K562 (cell line): ENCODE data around the gene URM1. TPM values are rescaled to one million over a fixed set of nuclear protein-coding genes. Genes with fewer than 3 reads are reported as not detected.
A peak's percentile ranks its signal among the peaks of the same experiment; 100 is the strongest.

Experiments used
- ATAC-seq: fragments of 200-7000 bp; cut with Tn5 transposase; 3 replicates; pipeline ENCODE4 v1.9.1; 2020; ENCODE audit warnings: moderate library complexity
- BruUV-seq: library from RNA; stranded (reverse); fragments of 400-500 nt; replicated peaks from 2 replicates; lab custom pipeline; 2021; lab: Mats Ljungman, UMichigan
- CTCF ChIA-PET: fragments of 300-600 bp; formaldehyde crosslinking; extraction: SDS; loops from one replicate; lab custom pipeline; 2021; ENCODE audit warnings: low intra/inter-chr PET ratio; lab: Yijun Ruan, JAX
- POLR2A ChIA-PET: fragments of 300-600, 350-650 bp; sonication (Branson Sonifier 250); formaldehyde crosslinking; extraction: SDS; loops from one replicate; lab custom pipeline; 2021; ENCODE audit warnings: antibody characterized with exemption, inconsistent platforms; lab: Yijun Ruan, JAX
- DNase-seq, 4 experiments: peaks; one replicate each; pipeline versions ENCODE4 v3.0.0 to v3.0.0-alpha.2; 2011 to 2018; ENCODE audit warnings: low spot score in 3 of 4, mixed read lengths in 3 of 4; ENCODE audit errors: extremely low read depth in 1 of 4
- FAIRE-seq: peaks from 2 replicates; lab custom pipeline; 2011; peaks lifted over from hg19 to GRCh38; lab: Jason Lieb, UNC
- H2AFZ ChIP-seq: 2 replicates; pipeline ENCODE4 v1.6.0; 2011; ENCODE audit warnings: low read depth, low read length, control low read depth, inconsistent platforms
- H3K27ac ChIP-seq: fragments of 200-600 bp; 3 replicates; pipeline ENCODE4 v1.8.0; 2011; ENCODE audit warnings: low read depth, mild to moderate bottlenecking, control low read depth, inconsistent platforms, low read length, moderate library complexity, mixed read lengths; ENCODE audit errors: extremely low read depth
- H3K27me3 ChIP-seq, 2 experiments: fragments of 300-600 bp in 1 of 2; 2 replicates in 1 of 2; 3 replicates in 1 of 2; pipeline versions ENCODE4 v1.6.0 to v1.8.0; 2011; ENCODE audit warnings: inconsistent platforms in 2 of 2, low read length in 2 of 2, mild to moderate bottlenecking in 1 of 2, mixed read lengths in 1 of 2, moderate library complexity in 1 of 2; ENCODE audit not compliant: control insufficient read depth in 2 of 2, insufficient read depth in 2 of 2
- H3K36me3 ChIP-seq: fragments of 300-600 bp; 3 replicates; pipeline ENCODE4 v1.8.0; 2011; ENCODE audit warnings: mild to moderate bottlenecking, low read length, inconsistent platforms; ENCODE audit not compliant: control insufficient read depth, insufficient read depth
- H3K4me1 ChIP-seq, 2 experiments: fragments of 200-600 bp in 1 of 2; replicated peaks in 1 of 2; 2 replicates in 1 of 2; 3 replicates in 1 of 2; pipeline versions ENCODE4 v1.5.1 to v1.8.0; 2011; ENCODE audit warnings: inconsistent platforms in 2 of 2, low read length in 2 of 2, mild to moderate bottlenecking in 1 of 2, mixed read lengths in 1 of 2, moderate library complexity in 1 of 2; ENCODE audit not compliant: control insufficient read depth in 2 of 2, insufficient read depth in 2 of 2
- H3K4me2 ChIP-seq: 2 replicates; pipeline ENCODE4 v1.6.1; 2011; ENCODE audit warnings: low read length, control low read depth, inconsistent platforms, mixed read lengths; ENCODE audit not compliant: insufficient read depth
- H3K4me3 ChIP-seq: fragments of 200-600 bp; sonication (generic), shearing (Covaris generic); 2 replicates; pipeline ENCODE4 v1.5.1; 2016; ENCODE audit warnings: control low read depth, inconsistent platforms
- H3K79me2 ChIP-seq: fragments of 200-600 bp; 3 replicates; pipeline ENCODE4 v1.8.0; 2011; ENCODE audit warnings: low read length, inconsistent platforms; ENCODE audit not compliant: control insufficient read depth, insufficient read depth
- H3K9ac ChIP-seq, 2 experiments: 2 replicates each; pipeline versions ENCODE4 v1.6.0 to v1.6.1; 2011; ENCODE audit warnings: low read depth in 2 of 2, low read length in 2 of 2, control low read depth in 1 of 2, inconsistent platforms in 1 of 2, mild to moderate bottlenecking in 1 of 2, mixed read lengths in 1 of 2; ENCODE audit not compliant: insufficient read depth in 1 of 2
- H3K9me1 ChIP-seq: one replicate; pipeline ENCODE4 v1.6.0; 2011; ENCODE audit warnings: inconsistent platforms, mild to moderate bottlenecking, low read length, moderate library complexity; ENCODE audit not compliant: control insufficient read depth, insufficient read depth
- H3K9me3 ChIP-seq: replicated peaks from 2 replicates; pipeline ENCODE4 v1.5.1; 2011; ENCODE audit warnings: low read depth, low read length, inconsistent platforms; ENCODE audit not compliant: control insufficient read depth, insufficient read depth
- H4K20me1 ChIP-seq: replicated peaks from 2 replicates; pipeline ENCODE4 v1.6.1; 2011; ENCODE audit warnings: low read length, inconsistent platforms, mixed read lengths; ENCODE audit not compliant: control insufficient read depth, insufficient read depth
- ADNP ChIP-seq: fragments of 200-800 bp; sonication (Bioruptor generic); IDR thresholded peaks from 2 replicates; pipeline ENCODE4 v1.6.1; 2016; ENCODE audit warnings: missing genetic modification characterization, missing compliant biosample characterization
- CEBPB ChIP-seq: fragments of 450-650 bp; IDR thresholded peaks from 2 replicates; pipeline ENCODE4 v1.6.1; 2016; ENCODE audit warnings: missing genetic modification characterization, missing compliant biosample characterization
- ELF1 ChIP-seq: fragments of 200-800 bp; sonication (Bioruptor generic); IDR thresholded peaks from 2 replicates; pipeline ENCODE4 v1.6.1; 2016; ENCODE audit warnings: missing genetic modification characterization, missing compliant biosample characterization
- FUS ChIP-seq: fragments of 200-400 bp; formaldehyde crosslinking; optimal IDR thresholded peaks from 2 replicates; pipeline ENCODE3; 2017; ENCODE audit warnings: low read depth, low read length
- MTA1 ChIP-seq: fragments of 450-650 bp; IDR thresholded peaks from 2 replicates; pipeline ENCODE4 v1.6.1; 2017; ENCODE audit warnings: borderline replicate concordance
- NFYB ChIP-seq: IDR thresholded peaks from 2 replicates; pipeline ENCODE4 v1.6.1; 2011; ENCODE audit warnings: mild to moderate bottlenecking, moderate library complexity; ENCODE audit not compliant: insufficient read length; ENCODE audit errors: extremely low read depth
- PRMT5 ChIP-seq: sonication (generic); formaldehyde crosslinking; IDR thresholded peaks from 2 replicates; pipeline ENCODE4 v1.5.0; 2020; ENCODE audit warnings: missing genetic modification reagents
- RAD21 ChIP-seq, 2 experiments: fragments of 250-450 bp in 1 of 2; fragments of 450-650 bp in 1 of 2; sonication (Bioruptor Pico) in 1 of 2; formaldehyde crosslinking in 1 of 2; IDR thresholded peaks in 1 of 2; conservative IDR thresholded peaks in 1 of 2; 2 replicates each; pipeline versions ENCODE4 v1.4.0 to v1.8.0; 2020 to 2022; ENCODE audit warnings: mild to moderate bottlenecking in 2 of 2, moderate library complexity in 1 of 2
- RB1 ChIP-seq: fragments of 450-650 bp; IDR thresholded peaks from 2 replicates; pipeline ENCODE4 v1.6.1; 2017; ENCODE audit warnings: low read depth, mild to moderate bottlenecking
- RBM25 ChIP-seq: fragments of 200-400 bp; formaldehyde crosslinking; IDR thresholded peaks from 2 replicates; pipeline ENCODE4 v1.6.1; 2018; ENCODE audit warnings: low read length, low read depth, moderate library complexity; ENCODE audit not compliant: severe bottlenecking
- TGIF2 ChIP-seq: sonication (generic); formaldehyde crosslinking; IDR thresholded peaks from 2 replicates; pipeline ENCODE4 v1.8.1; 2022; ENCODE audit warnings: mild to moderate bottlenecking, missing genetic modification reagents, moderate library complexity
- ZFP30 ChIP-seq: fragments of 250-450 bp; sonication (Bioruptor Pico); IDR thresholded peaks from 2 replicates; pipeline ENCODE4 v1.8.0; 2022; ENCODE audit warnings: moderate library complexity, mild to moderate bottlenecking, inconsistent platforms, borderline replicate concordance
- ZFX ChIP-seq: sonication (generic); formaldehyde crosslinking; IDR thresholded peaks from 2 replicates; pipeline ENCODE4 v1.8.0; 2022; ENCODE audit warnings: mild to moderate bottlenecking, missing genetic modification reagents, moderate library complexity
- ZNF134 ChIP-seq: fragments of 250-450 bp; sonication (Bioruptor Pico); conservative IDR thresholded peaks from 2 replicates; pipeline ENCODE4 v1.4.0; 2020
- WGBS: fragments of 100-300 bp; shearing (Covaris generic); methylation state at CpG from one replicate; pipeline ENCODE4 v1.1.6; 2016; ENCODE audit warnings: low coverage, mixed read lengths; ENCODE audit not compliant: insufficient coverage; ENCODE audit errors: missing lambda C conversion rate; 5-methylcytosine and 5-hydroxymethylcytosine counted together
- in situ Hi-C: fragments of 300-500 bp; cut with MboI; formaldehyde crosslinking; loops from 4 replicates; pipeline ENCODE4 v1.15.0; 2018; ENCODE audit warnings: inconsistent platforms, mixed read lengths
- intact Hi-C: fragments of 100-400 bp; cut with micrococcal nuclease; formaldehyde crosslinking; loops from 2 replicates; pipeline ENCODE4 v1.14.2; 2022
- polyA plus RNA-seq, 8 experiments: library from polyadenylated mRNA; depleted of rRNA in 4 of 8; stranded (reverse) in 5 of 8; unstranded in 3 of 8; fragments of >200 nt; fragmentation: Nextera tagmentation in 2 of 8; fragmentation: Illumina TruSeq in 1 of 8; extraction: Ambion mirVana in 2 of 8; extraction: Trizol in 1 of 8; gene quantifications; 2 replicates each; pipeline versions ENCODE4 v1.2.1 to v1.2.3, GENCODE V29; 2011 to 2014; ENCODE audit warnings: inconsistent platforms in 1 of 8, missing spikeins in 1 of 8
- total RNA-seq, 7 experiments: library from RNA; depleted of rRNA in 6 of 7; stranded (reverse); fragments of >200 nt in 6 of 7; fragmentation: Illumina TruSeq in 2 of 7; extraction: Trizol in 2 of 7; gene quantifications; 2 replicates each; pipeline versions ENCODE4 v1.2.1 to v1.2.3, GENCODE V29; 2011 to 2021; ENCODE audit warnings: low replicate concordance in 1 of 7
- TF ChIP-seq, protein P1 (sequence below), 3 experiments: IDR thresholded peaks in 2 of 3; conservative IDR thresholded peaks in 1 of 3; 2 replicates each; pipeline ENCODE4 v1.5.1; 2011 to 2012; ENCODE audit warnings: low read length in 3 of 3, mild to moderate bottlenecking in 3 of 3, control low read depth in 2 of 3, improper control_type of control experiment in 1 of 3, inconsistent platforms in 1 of 3, low read depth in 1 of 3, mixed read lengths in 1 of 3, moderate library complexity in 1 of 3; ENCODE audit not compliant: insufficient read depth in 2 of 3
- TF ChIP-seq, protein P2 (sequence below): fragments of 250-450 bp; sonication (Bioruptor Pico); IDR thresholded peaks from 2 replicates; pipeline ENCODE4 v1.8.0; 2022; ENCODE audit warnings: moderate library complexity, mild to moderate bottlenecking, inconsistent platforms
- TF ChIP-seq, protein P3 (sequence below), 2 experiments: fragments of 450-650 bp in 1 of 2; sonication (generic) in 1 of 2; formaldehyde crosslinking in 1 of 2; IDR thresholded peaks in 1 of 2; conservative IDR thresholded peaks in 1 of 2; 2 replicates each; pipeline versions ENCODE4 v1.6.1 to v1.8.1; 2016 to 2023; ENCODE audit warnings: mild to moderate bottlenecking in 2 of 2, moderate library complexity in 2 of 2, inconsistent platforms in 1 of 2, missing genetic modification reagents in 1 of 2
- TF ChIP-seq, protein P4 (sequence below): fragments of 250-450 bp; sonication (Bioruptor Pico); IDR thresholded peaks from 2 replicates; pipeline ENCODE4 v1.9.0; 2021; ENCODE audit warnings: mild to moderate bottlenecking

Gene URM1
- total and polyA plus RNA-seq, 9 of the 15 experiments (the other 6 are each of a cell fraction or from before 2014, with no cell fraction given): 10.1 to 88.9 (median 53.3) TPM

DNA sequence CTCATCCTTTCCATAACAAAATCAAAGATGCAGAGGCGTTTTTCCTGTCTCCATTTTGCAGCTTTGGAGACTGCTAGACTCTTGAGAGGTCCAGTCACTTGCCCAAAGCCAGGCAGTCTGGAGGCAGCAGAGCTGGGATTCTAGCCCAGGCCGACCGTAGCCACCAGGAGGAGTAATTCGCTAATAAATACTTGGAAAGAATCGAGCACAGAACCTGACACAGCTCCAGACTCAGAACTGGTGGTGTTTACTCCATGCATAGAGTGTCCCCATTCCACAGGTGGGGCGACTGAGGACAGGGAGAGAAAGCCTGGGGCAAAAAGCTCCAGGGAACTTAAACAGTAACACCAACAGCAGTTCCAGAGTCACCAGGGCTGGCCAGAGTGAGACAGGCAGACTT is 38.8 kb downstream of the URM1 start:
- POLR2A ChIA-PET: interaction anchor here (0.7 to 2.0 kb wide), 6 partner anchors 10 to 24 kb away, joined by 3 to 12 read pairs (median 4); partner anchors contain the start of gene CERCAM
- Histone ChIP-seq H3K9me1 (no peaks in the 10 kb centered on the region), H3K4me1 (peaks cover 0 to 22% of the 10 kb centered on the region in 2 experiments; a peak in 2 of 5 replicates), H3K4me3 (no peak overlapping the region), H2AFZ (no peak overlapping the region), H3K36me3 (no peaks in the 10 kb centered on the region), H3K27me3 (peaks cover 0 to 3% of the 10 kb centered on the region in 2 experiments; a peak in 2 of 5 replicates), H3K27ac (no peak overlapping the region), H3K79me2 (no peaks in the 10 kb centered on the region), H4K20me1 (no peaks in the 10 kb centered on the region), H3K4me2 (no peak overlapping the region), H3K9me3 (no peaks in the 10 kb centered on the region), H3K9ac (no peak overlapping the region; a peak in 1 of 4 replicates)
- CTCF ChIA-PET: interaction anchor here (0.6 to 3.3 kb wide), 5 partner anchors 31 to 1373 kb away, joined by 3 to 15 read pairs (median 4); no protein-coding TSS in a partner anchor
- ATAC-seq (peak; percentile 77), FAIRE-seq (peak; percentile 85), DNase-seq (peak in 3 of 4 experiments; percentile 33 to 55 (median 48))
- no TSS peak for BruUV-seq
- 2% methylated on average over 6 of the region's 6 CpGs for WGBS
- intact Hi-C loops: loop anchor here (5.0 to 10.0 kb wide), 2 partner anchors 205 to 283 kb away; partner anchors contain the start of gene PTGES2
- in situ Hi-C loops: no loop called here
- TF ChIP-seq RAD21 (CRISPR knock-in tag; conservative IDR thresholded peaks at IDR 0.05 in 1 of 2, IDR thresholded peaks at IDR 0.05 in 1 of 2): peak; percentile 10 to 51; a peak in 3 of 4 replicates
- no peak for TF ChIP-seq ZFX (CRISPR knock-in tag)
- no peak for TF ChIP-seq CEBPB (tag)
- no peak for TF ChIP-seq FUS
- no peak for TF ChIP-seq RB1
- TF ChIP-seq, protein P1, sequence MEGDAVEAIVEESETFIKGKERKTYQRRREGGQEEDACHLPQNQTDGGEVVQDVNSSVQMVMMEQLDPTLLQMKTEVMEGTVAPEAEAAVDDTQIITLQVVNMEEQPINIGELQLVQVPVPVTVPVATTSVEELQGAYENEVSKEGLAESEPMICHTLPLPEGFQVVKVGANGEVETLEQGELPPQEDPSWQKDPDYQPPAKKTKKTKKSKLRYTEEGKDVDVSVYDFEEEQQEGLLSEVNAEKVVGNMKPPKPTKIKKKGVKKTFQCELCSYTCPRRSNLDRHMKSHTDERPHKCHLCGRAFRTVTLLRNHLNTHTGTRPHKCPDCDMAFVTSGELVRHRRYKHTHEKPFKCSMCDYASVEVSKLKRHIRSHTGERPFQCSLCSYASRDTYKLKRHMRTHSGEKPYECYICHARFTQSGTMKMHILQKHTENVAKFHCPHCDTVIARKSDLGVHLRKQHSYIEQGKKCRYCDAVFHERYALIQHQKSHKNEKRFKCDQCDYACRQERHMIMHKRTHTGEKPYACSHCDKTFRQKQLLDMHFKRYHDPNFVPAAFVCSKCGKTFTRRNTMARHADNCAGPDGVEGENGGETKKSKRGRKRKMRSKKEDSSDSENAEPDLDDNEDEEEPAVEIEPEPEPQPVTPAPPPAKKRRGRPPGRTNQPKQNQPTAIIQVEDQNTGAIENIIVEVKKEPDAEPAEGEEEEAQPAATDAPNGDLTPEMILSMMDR (IDR thresholded peaks at IDR 0.05 in 2 of 3, conservative IDR thresholded peaks at IDR 0.05 in 1 of 3; ENCODE audit: insufficient read depth in 2 of 3, low read depth in 1 of 3, low read length in 3 of 3): peak; percentile 55 to 63 (median 56)
- peak; percentile 32; the same call in 1 of the 2 replicates for TF ChIP-seq ADNP (tag)
- no peak for TF ChIP-seq PRMT5 (CRISPR knock-in tag)
- TF ChIP-seq ZNF134 (CRISPR knock-in tag): no peak
- no peak for TF ChIP-seq ELF1
- TF ChIP-seq, protein P2, sequence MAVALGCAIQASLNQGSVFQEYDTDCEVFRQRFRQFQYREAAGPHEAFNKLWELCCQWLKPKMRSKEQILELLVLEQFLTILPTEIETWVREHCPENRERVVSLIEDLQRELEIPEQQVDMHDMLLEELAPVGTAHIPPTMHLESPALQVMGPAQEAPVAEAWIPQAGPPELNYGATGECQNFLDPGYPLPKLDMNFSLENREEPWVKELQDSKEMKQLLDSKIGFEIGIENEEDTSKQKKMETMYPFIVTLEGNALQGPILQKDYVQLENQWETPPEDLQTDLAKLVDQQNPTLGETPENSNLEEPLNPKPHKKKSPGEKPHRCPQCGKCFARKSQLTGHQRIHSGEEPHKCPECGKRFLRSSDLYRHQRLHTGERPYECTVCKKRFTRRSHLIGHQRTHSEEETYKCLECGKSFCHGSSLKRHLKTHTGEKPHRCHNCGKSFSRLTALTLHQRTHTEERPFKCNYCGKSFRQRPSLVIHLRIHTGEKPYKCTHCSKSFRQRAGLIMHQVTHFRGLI: no peak
- TF ChIP-seq, protein P3, sequence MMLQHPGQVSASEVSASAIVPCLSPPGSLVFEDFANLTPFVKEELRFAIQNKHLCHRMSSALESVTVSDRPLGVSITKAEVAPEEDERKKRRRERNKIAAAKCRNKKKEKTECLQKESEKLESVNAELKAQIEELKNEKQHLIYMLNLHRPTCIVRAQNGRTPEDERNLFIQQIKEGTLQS (IDR thresholded peaks at IDR 0.05): no peak
- TF ChIP-seq, protein P3 (CRISPR knock-in tag; conservative IDR thresholded peaks at IDR 0.05): no peak
- no peak for TF ChIP-seq TGIF2
- TF ChIP-seq RBM25: peak; percentile 90
- TF ChIP-seq ZFP30 (CRISPR knock-in tag): no peak
- no peak for TF ChIP-seq MTA1
- TF ChIP-seq, protein P4, sequence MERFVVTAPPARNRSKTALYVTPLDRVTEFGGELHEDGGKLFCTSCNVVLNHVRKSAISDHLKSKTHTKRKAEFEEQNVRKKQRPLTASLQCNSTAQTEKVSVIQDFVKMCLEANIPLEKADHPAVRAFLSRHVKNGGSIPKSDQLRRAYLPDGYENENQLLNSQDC (CRISPR knock-in tag): no peak
- no peak for TF ChIP-seq NFYB
